ENCODE data around the gene RAPGEF6.
"Not testable (repeated sequence)": the region's sequence is repeated elsewhere in the genome, so short reads cannot be mapped to it uniquely, and the experiment has no call there.

Gene RAPGEF6

GRCh38 chr5:131634996-131635683, at the start of gene RAPGEF6:
RAPGEF6 (minus strand) TSS chr5:131635229; CDS start chr5:131635030, 199 bp downstream.
- DNase-seq (ENCODE audit: low read depth in 2 of 2, low spot score in 1 of 2), result peak; percentile 89 to 94

DNA sequence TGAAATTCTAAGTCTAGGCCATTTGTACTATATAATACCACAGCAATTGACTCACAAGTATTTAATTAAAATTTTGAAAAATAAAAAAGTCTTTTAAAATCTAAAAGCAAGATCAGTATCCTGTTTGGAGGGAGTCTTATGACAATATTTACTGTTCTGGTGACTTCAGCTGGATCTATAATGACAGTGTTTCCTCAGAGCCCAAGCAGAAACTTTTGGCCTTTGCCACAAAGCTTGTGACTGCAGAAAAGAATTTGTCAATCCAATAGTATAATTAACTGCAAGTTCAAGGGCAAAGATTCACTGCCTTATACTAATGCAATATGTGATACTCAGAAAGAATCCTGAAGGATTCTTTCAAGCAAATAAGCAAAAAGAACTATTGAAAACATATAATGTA, 49.6 kb upstream of the RAPGEF6 start:
- DNase-seq (ENCODE audit: low read depth in 2 of 2, low spot score in 1 of 2), result no peak

GRCh38 chr5:131684051-131684450, 49.0 kb upstream of the RAPGEF6 start:
- DNase-seq (ENCODE audit: low read depth in 2 of 2, low spot score in 1 of 2), result no peak

DNA sequence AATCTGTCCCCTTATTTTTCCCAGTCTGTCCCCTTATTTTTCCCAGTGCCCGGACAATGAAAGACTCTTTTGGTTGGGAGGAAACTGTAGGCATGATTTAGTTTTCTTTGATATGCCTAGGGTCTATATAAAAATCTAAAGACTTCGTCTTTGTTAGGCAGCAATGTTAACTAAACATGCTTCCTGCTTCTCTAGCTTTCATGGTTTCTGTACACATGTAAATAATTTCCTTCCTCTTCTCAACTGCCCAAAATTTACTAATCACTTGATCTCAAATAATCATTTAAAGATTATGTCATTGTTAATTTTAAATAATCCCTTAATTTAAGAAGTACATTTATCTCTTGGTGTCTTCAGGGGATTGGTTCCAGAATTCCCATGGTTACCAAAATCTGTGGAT, 47.8 kb upstream of the RAPGEF6 start:
- no peak for DNase-seq (ENCODE audit: low read depth in 2 of 2, low spot score in 1 of 2)

DNA sequence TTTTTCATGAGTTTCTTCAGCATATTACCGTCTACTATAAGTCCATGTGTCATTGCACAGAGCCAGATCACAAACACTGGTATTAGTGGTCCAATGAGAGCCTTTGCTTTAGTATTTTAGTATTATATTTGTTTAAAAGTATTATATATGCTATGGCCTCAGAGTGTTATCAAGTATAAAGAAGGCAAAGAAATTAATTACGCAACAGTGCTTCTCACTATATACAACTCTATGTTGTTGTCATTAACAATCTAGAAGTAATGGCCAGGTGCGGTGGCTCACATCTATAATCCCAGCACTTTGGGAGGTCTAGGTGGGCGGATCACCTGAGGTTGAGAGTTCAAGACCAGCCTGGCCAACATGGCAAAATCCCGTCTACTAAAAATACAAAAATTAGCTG, 47.1 kb upstream of the RAPGEF6 start:
- no peak for DNase-seq (ENCODE audit: low read depth in 2 of 2, low spot score in 1 of 2)

DNA sequence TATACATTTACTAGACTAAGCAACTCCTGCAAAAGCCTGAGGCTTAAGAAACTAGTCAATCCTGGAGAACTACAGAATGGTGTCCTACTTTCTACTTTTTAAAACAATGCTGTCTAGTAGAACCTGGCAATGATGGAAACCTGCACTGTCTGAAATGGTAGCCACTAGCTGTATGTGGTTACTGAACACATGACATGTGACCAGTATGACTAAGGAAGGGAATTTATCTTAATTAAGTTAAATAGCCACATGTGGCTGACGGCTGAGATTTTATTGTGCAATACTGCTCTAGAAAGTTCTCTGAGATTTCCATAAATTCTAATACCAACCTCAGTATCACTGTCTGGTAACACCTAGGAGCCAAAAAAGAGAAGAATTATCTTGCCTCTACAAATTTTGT, 44.9 kb upstream of the RAPGEF6 start:
- DNase-seq (ENCODE audit: low read depth in 2 of 2, low spot score in 1 of 2), result no peak

DNA sequence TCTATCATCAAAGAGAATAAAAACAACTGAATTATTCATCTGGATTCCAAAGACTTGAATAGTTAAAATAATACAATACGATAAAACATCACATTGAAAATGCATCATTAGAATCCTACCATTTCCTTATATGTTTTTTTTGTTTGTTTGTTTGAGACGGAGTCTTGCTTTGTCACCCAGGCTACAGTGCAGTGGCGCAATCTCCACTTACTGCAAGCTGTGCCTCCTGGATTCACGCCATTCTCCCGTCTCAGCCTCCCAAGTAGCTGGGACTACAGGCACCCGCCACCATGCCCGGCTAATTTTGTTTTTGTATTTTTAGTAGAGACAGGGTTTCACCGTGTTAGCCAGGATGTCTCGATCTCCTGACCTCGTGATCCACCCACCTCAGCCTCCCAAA, 43.2 kb upstream of the RAPGEF6 start:
- DNase-seq (ENCODE audit: low read depth in 2 of 2, low spot score in 1 of 2), result not testable (repeated sequence)

- DNase-seq (ENCODE audit: low read depth in 2 of 2, low spot score in 1 of 2), result no peak
These were observed 42.1 kb upstream of the RAPGEF6 start for GRCh38 chr5:131677115-131677514.

- DNase-seq (ENCODE audit: low read depth in 2 of 2, low spot score in 1 of 2), result no peak
These were observed 37.7 kb upstream of the RAPGEF6 start for GRCh38 chr5:131672776-131673175.

DNA sequence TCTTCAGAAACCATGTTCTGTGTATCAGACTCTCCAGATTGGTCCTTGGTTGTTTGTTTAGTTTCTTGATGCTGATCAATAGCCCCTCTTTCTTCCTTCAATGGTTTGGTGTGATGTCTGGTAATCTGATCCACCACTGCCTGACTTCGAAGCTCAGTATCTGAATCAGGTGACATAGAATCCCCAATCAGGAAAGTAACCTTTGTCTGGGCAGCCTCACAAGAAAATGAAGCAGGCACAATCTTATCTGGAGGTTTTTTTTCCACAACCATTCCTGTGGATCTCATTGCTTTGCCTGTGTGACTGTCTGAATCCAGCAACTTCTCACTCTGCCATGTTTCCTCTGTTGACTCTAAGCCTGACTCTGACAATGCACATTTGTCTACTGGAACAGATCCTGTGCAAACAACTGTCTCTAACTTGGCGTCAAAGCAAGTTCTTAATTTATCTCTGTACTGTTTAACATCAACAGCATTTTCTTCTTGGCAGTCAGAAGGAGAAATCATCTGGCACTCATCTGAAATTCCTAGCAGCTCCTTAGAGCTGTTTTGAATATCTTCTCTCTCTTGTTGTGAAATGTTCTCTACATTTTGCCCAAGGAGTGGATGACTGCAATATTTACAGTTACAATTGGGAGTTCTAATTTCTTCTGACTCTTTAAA, 37.1 kb upstream of the RAPGEF6 start:
- DNase-seq (ENCODE audit: low read depth in 2 of 2, low spot score in 1 of 2), result no peak

- DNase-seq (ENCODE audit: low read depth in 2 of 2, low spot score in 1 of 2), result no peak
These were observed 36.4 kb upstream of the RAPGEF6 start for GRCh38 chr5:131671409-131671808.

- no peak for DNase-seq (ENCODE audit: low read depth in 2 of 2, low spot score in 1 of 2)
These were observed 29.9 kb upstream of the RAPGEF6 start for GRCh38 chr5:131664929-131665328.

DNA sequence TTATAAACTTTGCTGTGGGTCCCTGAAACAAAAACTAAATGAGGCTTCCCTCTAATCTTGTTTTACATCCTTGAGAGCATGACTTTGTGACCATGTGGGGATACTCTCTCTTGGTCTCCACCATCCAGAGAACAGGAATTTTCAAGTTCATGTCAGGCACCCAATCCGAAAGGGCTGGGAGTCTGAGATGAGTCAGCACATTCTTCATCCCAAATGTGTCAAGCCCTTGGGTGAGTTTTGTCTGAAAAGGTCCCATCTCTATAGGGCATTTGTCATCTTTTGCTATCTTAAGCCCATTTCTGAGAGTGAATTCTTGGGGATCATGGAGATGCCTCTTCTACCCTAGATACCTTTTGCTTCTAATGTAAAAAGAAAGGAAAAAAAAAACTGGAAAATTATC, 26.9 kb upstream of the RAPGEF6 start:
- no peak for DNase-seq (ENCODE audit: low read depth in 2 of 2, low spot score in 1 of 2)

DNA sequence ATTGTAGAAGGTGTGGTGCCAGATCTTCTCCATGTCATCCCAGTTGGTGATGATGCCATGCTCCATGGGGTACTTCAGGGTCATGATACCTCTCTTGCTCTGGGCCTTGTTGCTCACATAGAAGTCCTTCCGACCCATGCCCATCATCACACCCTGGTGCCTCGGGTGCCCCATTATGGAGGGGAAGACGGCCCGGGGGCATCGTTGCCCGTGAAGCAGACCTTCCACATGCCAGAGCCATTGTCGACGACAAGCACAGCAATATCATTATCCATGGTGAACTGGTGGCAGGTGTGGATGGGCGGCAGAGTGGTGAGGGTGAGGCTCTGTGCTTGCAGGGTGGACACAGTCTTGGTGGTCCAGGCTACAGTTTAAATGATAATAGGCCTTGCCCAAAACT, 24.8 kb upstream of the RAPGEF6 start:
- no peak for DNase-seq (ENCODE audit: low read depth in 2 of 2, low spot score in 1 of 2)

- DNase-seq (ENCODE audit: low read depth in 2 of 2, low spot score in 1 of 2), result no peak
These were observed 24.3 kb upstream of the RAPGEF6 start for GRCh38 chr5:131659290-131659689.

- DNase-seq (ENCODE audit: low read depth in 2 of 2, low spot score in 1 of 2), result no peak
These were observed 19.7 kb upstream of the RAPGEF6 start for GRCh38 chr5:131654776-131655175.

GRCh38 chr5:131654309-131654708, 19.3 kb upstream of the RAPGEF6 start:
- no peak for DNase-seq (ENCODE audit: low read depth in 2 of 2, low spot score in 1 of 2)

DNA sequence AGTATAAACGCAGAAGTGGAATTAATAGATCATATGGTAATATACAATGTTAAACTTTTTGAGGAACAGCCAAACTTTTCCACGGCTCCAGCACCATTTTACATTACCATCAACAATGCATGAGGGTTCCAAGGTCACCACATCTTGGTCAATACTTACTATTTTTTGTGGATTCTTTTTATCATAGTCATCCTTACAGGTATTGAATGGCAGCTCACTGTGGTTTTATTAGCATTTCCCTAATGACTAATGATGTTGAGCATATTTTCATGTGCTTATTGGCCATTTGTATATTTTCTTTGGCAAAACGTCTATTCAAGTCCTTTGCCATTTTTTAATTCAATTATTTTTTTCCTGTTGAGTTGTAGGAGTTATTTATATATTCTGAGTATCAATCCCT, 14.1 kb upstream of the RAPGEF6 start:
- DNase-seq (ENCODE audit: low read depth in 2 of 2, low spot score in 1 of 2), result no peak

DNA sequence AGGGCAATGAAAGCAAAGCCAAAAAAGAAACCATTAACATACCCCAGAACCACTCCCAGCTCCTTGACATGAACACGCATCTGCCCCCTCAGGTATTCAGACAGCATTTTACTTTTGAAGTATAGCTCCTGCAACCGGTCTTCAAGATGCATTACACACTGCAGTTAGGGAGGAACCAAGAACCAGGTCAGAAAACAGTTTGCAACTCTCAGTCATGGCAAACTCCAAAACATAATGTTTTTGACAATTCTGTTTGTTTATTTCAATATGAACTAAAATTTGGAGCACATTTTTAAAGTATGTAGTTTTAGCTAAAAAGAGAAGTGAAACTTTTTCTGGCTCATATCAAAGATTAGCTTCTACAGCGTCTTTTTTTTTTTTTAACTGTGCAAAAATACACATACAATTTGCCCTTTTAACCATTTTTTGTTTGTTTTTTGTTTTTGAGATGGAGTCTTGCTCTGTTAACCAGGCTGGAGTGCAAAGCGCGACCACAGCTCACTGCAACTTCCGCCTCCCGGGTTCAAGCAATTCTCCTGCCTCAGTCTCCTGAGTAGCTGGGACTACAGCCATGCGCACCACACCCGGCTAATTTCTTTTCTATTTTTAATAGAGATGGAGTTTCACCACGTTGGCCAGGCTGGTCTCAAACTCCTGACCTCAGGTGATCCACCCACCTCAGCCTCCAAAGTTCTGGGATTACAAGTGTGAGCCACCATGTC, 12.2 kb upstream of the RAPGEF6 start:
- DNase-seq (ENCODE audit: low read depth in 2 of 2, low spot score in 1 of 2), result no peak

GRCh38 chr5:131644822-131645221, 9.8 kb upstream of the RAPGEF6 start:
- no peak for DNase-seq (ENCODE audit: low read depth in 2 of 2, low spot score in 1 of 2)

- no peak for DNase-seq (ENCODE audit: low read depth in 2 of 2, low spot score in 1 of 2)
These were observed 9.3 kb upstream of the RAPGEF6 start for GRCh38 chr5:131644370-131644769.

DNA sequence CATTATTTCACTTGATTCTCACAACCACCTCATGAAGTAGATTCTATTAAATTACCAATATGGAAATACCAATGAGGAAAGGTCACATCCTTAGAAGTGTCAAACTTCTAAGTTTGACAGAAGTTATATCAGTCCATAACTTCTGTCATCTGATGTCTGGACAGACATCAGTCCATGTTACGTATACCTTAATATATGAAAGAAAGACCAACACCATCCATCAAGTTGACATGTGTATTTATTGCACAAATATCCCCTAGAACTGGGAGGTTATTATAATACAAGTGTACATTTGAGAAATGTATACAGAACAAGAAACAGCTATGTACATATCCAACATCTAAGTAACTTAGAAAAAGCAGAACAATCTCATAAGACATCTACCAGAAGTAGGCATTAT, 6.5 kb upstream of the RAPGEF6 start:
- DNase-seq (ENCODE audit: low read depth in 2 of 2, low spot score in 1 of 2), result no peak

All from stimulated activated CD8-positive, alpha-beta memory T cell treated with anti-CD3 and anti-CD28 coated beads, Interleukin-4, amount 100 ng/mL, for 4 hours (primary cell).